Activated naive CD8-positive, alpha-beta T cell treated with anti-CD3 and anti-CD28 coated beads, Interleukin-2, amount 50 U/mL, for 24 hours (primary cell): ENCODE measurements around the gene CFAP70.
"Not testable (repeated sequence)": the region's sequence is repeated elsewhere in the genome, so short reads cannot be mapped to it uniquely, and the experiment has no call there.

Experiments
- ATAC-seq: fragments of 150-1000 bp; cut with Tn5 transposase; one replicate; pipeline ENCODE4 v1.10.0; 2021
- DNase-seq: peaks from one replicate; pipeline ENCODE4 v3.0.0; 2021
- H3K27ac Mint-ChIP-seq: one replicate; pipeline ENCODE4 v1.8.0; 2021; ENCODE audit warnings: mild to moderate bottlenecking, mixed read lengths
- H3K27me3 Mint-ChIP-seq: one replicate; pipeline ENCODE4 v1.8.0; 2021; ENCODE audit warnings: mixed read lengths
- H3K36me3 Mint-ChIP-seq: one replicate; pipeline ENCODE4 v1.8.0; 2021; ENCODE audit warnings: low read depth, mixed read lengths
- H3K4me1 Mint-ChIP-seq: one replicate; pipeline ENCODE4 v1.8.0; 2021; ENCODE audit warnings: mixed read lengths
- H3K4me3 Mint-ChIP-seq: one replicate; pipeline ENCODE4 v1.8.0; 2021; ENCODE audit warnings: mild to moderate bottlenecking, moderate library complexity, mixed read lengths
- H3K9me3 Mint-ChIP-seq: one replicate; pipeline ENCODE4 v1.8.0; 2021; ENCODE audit warnings: mixed read lengths

CFAP70 gene

DNA sequence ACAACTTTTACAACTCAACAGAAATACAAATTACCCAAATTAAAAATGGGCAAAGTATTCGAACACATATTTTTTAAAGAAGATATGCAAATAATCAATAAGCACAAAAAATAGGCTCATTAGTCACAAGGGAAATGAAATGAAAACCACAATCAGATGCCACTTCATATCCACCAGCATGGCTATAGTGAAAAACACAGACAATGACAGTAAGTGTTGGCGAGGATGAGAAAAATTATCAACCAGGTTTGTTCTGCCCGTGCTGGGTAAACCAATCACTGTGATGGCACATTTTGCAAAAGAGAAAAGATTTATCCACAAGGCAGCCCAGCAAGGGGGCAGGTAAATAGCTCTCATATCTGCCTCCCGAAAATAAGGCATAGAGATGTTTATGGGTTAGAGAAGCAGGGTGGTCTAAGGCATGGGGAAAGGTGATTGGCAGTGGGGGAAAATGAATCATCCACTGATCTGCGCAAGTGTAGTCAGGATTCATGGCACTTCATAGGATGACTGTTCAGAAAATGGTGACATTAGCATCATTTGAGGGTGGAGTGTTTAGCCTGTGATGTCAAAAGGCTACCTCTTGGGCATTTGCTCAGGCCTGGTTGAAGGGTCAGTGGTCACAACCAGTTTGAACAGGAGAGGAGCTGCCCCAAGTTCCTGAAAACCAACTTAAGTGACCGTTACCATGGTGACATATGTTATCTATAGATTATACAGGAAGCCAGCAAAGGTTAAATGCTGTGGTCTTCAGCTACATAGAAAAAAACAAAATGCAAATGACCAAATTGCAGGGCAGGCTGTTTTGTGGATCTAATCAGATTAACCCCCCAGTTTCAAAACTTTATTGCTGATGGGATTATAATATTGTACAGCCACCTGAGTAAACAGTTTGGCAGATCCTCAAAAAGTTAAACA lies 8.0 kb upstream of the CFAP70 start:
- Mint-ChIP-seq H3K36me3 (peaks cover 55% of the 10 kb centered on the region), H3K27ac (peak overlapping the region; percentile 73), H3K4me3 (no peak overlapping the region), H3K27me3 (no peaks in the 10 kb centered on the region), H3K9me3 (no peaks in the 10 kb centered on the region), H3K4me1 (peaks cover 13% of the 10 kb centered on the region)
- DNase-seq (no peak), ATAC-seq (peak; percentile 57)

DNA sequence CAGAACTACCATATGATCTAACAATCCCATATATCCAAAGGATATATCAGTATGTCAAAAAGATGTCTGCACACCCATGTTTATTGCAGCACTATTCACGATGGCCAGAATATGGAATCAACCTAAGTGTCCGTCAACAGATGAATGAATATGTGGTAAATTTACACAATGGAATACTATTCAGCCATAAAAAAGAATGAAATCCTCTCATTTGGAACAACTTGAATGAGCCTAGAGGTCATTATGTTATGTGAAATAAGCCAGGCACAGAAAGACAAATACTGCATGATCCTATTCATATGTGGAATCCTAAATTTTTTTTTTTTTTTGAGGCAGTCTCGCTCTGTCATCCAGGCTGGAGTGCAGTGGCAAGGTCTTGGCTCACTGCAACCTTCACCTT lies 6.3 kb upstream of the CFAP70 start:
- H3K4me1 Mint-ChIP-seq: peaks cover 13% of the 10 kb centered on the region
- no peak overlapping the region for H3K27ac Mint-ChIP-seq
- peaks cover 46% of the 10 kb centered on the region for H3K36me3 Mint-ChIP-seq
- H3K4me3 Mint-ChIP-seq: no peak overlapping the region
- H3K9me3 Mint-ChIP-seq: no peaks in the 10 kb centered on the region
- ATAC-seq (no peak), DNase-seq (no peak)
- H3K27me3 Mint-ChIP-seq: no peaks in the 10 kb centered on the region

DNA sequence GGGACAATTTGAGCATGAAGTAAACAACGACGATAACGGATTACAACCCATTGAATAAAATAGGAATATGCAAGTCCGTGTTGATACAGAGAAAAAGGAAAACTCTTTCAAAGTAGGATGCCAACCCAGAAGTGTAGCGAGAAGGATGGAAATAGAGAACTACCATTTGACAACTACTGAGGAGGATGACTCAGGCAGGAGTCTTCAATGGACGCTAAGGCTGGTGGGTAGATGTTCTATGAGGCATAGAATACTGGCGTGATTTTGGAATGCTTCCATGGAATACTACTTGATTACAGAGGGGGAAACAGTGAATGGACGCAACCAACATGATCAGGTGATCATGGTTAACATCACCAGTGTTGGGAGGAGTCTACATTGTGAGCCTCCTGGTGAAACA lies 828 bp upstream of the CFAP70 start:
- Mint-ChIP-seq H3K27me3 (no peaks in the 10 kb centered on the region), H3K4me3 (no peak overlapping the region), H3K27ac (no peak overlapping the region), H3K9me3 (no peaks in the 10 kb centered on the region), H3K36me3 (peaks cover 4% of the 10 kb centered on the region), H3K4me1 (peaks cover 13% of the 10 kb centered on the region)
- ATAC-seq: no peak
- no peak for DNase-seq

DNA sequence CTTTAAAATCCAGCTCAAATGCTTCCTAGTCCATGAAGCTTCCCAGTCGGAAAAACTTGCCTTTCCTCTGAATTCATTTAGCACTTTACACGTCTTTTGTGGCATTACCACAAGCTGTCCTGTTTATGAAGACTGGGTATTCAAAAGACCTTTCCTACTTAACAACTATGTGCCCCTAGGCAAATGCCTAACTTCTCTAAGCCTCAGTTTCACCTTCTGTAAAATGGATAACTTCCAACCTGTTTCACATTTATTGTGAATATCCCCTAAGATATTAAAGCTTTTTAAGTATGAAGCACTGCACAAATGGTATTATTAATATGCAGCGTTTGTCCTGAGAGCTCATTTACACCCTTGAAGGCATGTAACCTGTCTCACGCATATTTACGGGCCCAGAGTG lies 843 bp downstream of the CFAP70 start:
- H3K27ac Mint-ChIP-seq: peak overlapping the region; percentile 86
- no peaks in the 10 kb centered on the region for H3K9me3 Mint-ChIP-seq
- no peak for ATAC-seq
- H3K4me3 Mint-ChIP-seq: peak overlapping the region; percentile 93
- DNase-seq: no peak
- peaks cover 13% of the 10 kb centered on the region for H3K4me1 Mint-ChIP-seq
- H3K36me3 Mint-ChIP-seq: peaks cover 3% of the 10 kb centered on the region
- no peaks in the 10 kb centered on the region for H3K27me3 Mint-ChIP-seq

DNA sequence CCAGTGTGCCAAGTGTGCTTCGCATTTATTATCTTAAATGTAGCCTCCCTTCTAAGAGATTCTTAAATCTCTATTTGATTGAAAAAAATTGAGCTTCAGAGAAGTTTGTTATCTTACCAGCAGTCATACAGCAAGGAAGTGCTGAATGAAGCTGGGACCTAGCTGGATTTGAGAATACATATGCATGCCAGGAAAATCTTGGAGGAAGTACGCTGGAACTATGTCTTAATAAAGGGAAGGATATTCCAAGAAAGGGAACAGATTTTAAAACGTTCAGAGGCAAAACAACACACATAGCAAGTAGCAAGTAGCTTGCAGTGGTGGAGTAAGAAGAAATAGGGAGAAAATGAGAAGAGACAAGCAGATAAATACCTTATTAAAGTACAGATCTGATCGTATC lies 1.5 kb downstream of the CFAP70 start:
- Mint-ChIP-seq H3K27ac (no peak overlapping the region), H3K4me3 (peak overlapping the region; percentile 93), H3K4me1 (peaks cover 13% of the 10 kb centered on the region), H3K36me3 (no peaks in the 10 kb centered on the region), H3K27me3 (no peaks in the 10 kb centered on the region), H3K9me3 (no peaks in the 10 kb centered on the region)
- no peak for ATAC-seq
- no peak for DNase-seq

DNA sequence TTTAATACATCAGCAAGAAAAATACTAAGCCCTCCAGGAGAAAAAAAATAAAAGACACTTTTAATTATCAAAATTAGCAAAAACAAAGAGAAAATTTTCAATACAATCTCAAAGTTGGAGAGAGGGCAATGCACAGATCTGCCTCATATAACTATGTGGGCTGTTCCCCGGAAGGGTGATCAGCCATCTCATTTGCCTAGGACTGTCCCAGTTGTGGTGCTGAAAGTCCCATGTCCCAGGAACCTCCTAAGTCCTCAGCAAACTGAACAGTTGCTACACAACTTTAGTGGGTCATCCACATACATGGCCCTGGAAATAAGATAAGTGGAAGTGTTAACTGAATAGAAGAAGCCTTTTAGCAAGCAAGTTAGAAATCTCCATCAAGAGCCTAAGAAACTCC lies 14.4 kb downstream of the CFAP70 start:
- H3K4me1 Mint-ChIP-seq: no peaks in the 10 kb centered on the region
- no peak overlapping the region for H3K27ac Mint-ChIP-seq
- no peak overlapping the region for H3K4me3 Mint-ChIP-seq
- H3K27me3 Mint-ChIP-seq: no peaks in the 10 kb centered on the region
- no peak for ATAC-seq
- no peak for DNase-seq
- H3K36me3 Mint-ChIP-seq: no peaks in the 10 kb centered on the region
- no peaks in the 10 kb centered on the region for H3K9me3 Mint-ChIP-seq

DNA sequence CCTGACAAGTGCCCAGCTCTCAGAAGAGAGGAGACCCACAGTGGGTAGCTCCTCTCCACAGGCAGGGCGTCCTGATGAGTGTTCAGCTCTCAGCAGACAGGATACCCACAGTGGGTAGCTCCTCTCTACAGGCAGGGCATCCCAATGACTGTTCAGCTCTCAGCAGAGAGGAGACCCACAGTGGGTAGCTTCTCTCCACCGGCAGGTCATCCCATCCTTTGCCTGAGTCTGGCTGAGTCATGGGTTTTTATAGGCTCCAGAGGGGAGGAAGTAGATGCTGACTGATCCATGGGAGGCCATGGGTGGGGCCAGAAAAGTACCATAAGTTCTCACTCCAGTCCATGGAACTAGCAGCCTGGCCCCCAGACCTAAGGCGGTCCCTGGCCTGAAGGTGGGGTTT lies 18.5 kb downstream of the CFAP70 start:
- no peaks in the 10 kb centered on the region for H3K27me3 Mint-ChIP-seq
- H3K4me1 Mint-ChIP-seq: no peaks in the 10 kb centered on the region
- ATAC-seq (no peak), DNase-seq (no peak)
- H3K9me3 Mint-ChIP-seq: no peaks in the 10 kb centered on the region
- H3K27ac Mint-ChIP-seq: no peak overlapping the region
- H3K36me3 Mint-ChIP-seq: no peaks in the 10 kb centered on the region
- H3K4me3 Mint-ChIP-seq: no peak overlapping the region

DNA sequence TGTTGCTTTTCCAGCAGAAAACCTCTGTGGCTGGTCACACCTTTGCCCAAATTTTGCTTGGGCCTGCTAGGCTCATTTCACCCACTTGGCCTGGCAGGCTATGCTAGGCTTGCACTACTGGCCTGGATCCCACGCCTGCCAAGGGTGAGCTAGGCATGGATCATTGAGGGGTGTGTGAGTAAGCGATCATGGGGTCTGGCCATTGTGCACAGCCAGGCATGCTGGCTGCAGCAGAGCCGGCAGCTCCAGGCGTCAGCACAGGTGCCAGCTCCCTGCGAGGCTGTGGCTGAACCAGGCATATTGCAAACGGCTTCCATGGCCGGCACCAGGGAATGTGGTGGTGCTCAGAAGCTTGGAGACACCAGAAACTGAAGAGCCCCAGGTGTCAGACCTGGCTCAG lies 19.2 kb downstream of the CFAP70 start:
- Mint-ChIP-seq H3K27ac (no peak overlapping the region), H3K4me3 (no peak overlapping the region), H3K9me3 (no peaks in the 10 kb centered on the region), H3K27me3 (no peaks in the 10 kb centered on the region), H3K4me1 (no peaks in the 10 kb centered on the region), H3K36me3 (no peaks in the 10 kb centered on the region)
- DNase-seq (no peak), ATAC-seq (no peak)

DNA sequence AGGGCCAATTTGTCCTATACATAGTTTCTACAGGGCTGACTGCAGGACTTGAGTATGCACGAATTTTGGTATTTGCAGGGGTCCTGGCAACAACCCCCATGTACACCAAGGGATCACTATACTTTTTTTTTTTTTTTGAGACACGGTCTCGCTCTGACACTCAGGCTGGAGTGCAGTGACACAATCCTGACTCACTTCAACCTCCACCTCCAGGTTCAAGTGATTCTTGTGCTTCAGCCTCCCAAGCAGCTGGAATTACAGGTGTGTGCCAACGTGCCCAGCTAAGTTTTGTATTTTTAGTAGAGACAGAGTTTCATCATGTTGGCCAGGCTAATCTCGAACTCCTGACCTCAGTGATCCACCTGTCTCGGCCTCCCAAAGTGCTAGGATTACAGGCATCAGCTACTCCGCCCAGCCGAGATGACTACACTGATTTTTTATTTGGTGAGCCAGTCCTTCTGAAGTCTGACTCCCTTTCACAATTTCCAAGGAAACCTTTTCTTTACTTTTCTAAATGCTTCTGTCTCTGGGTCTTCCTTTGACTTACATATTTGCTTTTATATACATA lies 19.8 kb downstream of the CFAP70 start:
- Mint-ChIP-seq H3K36me3 (no peaks in the 10 kb centered on the region), H3K27ac (no peak overlapping the region), H3K27me3 (no peaks in the 10 kb centered on the region), H3K9me3 (no peaks in the 10 kb centered on the region), H3K4me3 (no peak overlapping the region), H3K4me1 (no peaks in the 10 kb centered on the region)
- DNase-seq: no peak
- ATAC-seq: no peak

DNA sequence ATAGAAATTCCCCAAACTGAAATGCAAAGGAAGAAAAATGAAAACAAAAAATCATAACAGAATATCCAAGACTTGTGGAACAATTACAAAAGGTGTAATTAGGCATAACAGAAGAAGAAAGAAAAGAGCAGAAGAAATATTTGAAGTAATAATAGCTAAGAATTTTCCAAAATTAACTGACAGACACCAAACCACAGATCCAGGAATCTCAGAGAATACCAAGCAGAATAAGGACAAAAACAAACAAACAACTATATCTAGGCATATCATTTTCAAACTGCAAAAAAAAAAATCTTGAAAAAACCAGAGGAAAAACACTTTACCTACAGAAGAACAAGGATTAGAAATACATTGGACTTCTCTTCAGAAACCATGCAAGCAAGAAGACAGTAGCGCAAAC lies 25.5 kb downstream of the CFAP70 start:
- Mint-ChIP-seq H3K36me3 (no peaks in the 10 kb centered on the region), H3K9me3 (no peaks in the 10 kb centered on the region), H3K4me1 (no peaks in the 10 kb centered on the region), H3K27ac (no peak overlapping the region), H3K4me3 (no peak overlapping the region), H3K27me3 (no peaks in the 10 kb centered on the region)
- no peak for ATAC-seq
- no peak for DNase-seq

DNA sequence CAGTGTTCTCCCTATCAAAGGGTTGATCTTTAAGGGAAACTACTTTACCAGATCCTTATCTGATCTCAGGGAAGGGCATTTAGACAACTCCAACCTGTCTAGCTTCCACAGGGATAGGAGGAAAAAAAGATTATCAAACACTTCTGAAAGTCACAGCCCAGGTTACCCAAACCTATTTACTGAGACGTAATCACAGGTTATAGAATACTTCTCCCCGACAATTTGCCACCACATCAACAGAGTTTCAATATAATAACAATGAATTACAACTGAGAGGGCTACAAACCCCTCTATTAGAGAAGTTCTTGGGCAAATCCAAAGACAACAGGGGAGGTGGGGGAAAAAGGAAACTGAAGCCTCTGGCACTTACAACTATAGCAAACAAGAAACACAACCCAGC lies 26.3 kb downstream of the CFAP70 start:
- ATAC-seq (no peak), DNase-seq (no peak)
- H3K4me3 Mint-ChIP-seq: no peak overlapping the region
- H3K36me3 Mint-ChIP-seq: no peaks in the 10 kb centered on the region
- no peaks in the 10 kb centered on the region for H3K4me1 Mint-ChIP-seq
- no peaks in the 10 kb centered on the region for H3K9me3 Mint-ChIP-seq
- no peaks in the 10 kb centered on the region for H3K27me3 Mint-ChIP-seq
- no peak overlapping the region for H3K27ac Mint-ChIP-seq

DNA sequence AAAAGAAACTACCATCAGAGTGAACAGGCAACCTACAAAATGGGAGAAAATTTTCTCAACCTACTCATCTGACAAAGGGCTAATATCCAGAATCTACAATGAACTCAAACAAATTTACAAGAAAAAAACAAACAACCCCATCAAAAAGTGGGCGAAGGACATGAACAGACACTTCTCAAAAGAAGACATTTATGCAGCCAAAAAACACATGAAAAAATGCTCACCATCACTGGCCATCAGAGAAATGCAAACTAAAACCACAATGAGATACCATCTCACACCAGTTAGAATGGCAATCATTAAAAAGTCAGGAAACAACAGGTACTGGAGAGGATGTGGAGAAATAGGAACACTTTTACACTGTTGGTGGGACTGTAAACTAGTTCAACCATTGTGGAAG lies 30.1 kb downstream of the CFAP70 start:
- H3K27ac Mint-ChIP-seq, H3K27me3 Mint-ChIP-seq, DNase-seq, H3K4me1 Mint-ChIP-seq, H3K36me3 Mint-ChIP-seq, ATAC-seq, H3K4me3 Mint-ChIP-seq, H3K9me3 Mint-ChIP-seq: not testable (repeated sequence)

DNA sequence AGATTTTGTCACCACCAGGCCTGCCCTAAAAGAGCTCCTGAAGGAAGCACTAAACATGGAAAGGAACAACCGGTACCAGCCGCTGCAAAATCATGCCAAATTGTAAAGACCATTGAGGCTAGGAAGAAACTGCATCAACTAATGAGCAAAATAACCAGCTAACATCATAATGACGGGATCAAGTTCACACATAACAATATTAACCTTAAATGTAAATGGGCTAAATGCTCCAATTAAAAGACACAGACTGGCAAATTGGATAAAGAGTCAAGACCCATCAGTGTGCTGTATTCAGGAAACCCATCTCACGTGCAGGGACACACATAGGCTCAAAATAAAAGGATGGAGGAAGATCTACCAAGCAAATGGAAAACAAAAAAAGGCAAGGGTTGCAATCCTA lies 33.4 kb downstream of the CFAP70 start:
- not testable (repeated sequence) for H3K4me3 Mint-ChIP-seq, H3K36me3 Mint-ChIP-seq, H3K9me3 Mint-ChIP-seq, DNase-seq, H3K27me3 Mint-ChIP-seq, H3K27ac Mint-ChIP-seq, ATAC-seq, H3K4me1 Mint-ChIP-seq

DNA sequence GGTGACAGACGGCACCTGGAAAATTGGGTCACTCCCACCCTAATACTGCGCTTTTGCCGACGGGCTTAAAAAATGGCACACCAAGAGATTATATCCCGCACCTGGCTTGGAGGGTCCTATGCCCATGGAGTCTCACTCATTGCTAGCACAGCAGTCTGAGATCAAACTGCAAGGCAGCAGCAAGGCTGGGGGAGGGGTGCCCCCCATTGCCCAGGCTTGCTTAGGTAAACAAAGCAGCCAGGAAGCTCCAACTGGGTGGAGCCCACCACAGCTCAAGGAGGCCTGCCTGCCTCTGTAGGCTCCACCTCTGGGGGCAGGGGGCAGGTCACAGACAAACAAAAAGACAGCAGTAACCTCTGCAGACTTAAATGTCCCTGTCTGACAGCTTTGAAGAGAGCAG lies 35.1 kb downstream of the CFAP70 start:
- not testable (repeated sequence) for H3K4me1 Mint-ChIP-seq, H3K9me3 Mint-ChIP-seq, DNase-seq, H3K27me3 Mint-ChIP-seq, H3K4me3 Mint-ChIP-seq, H3K27ac Mint-ChIP-seq, ATAC-seq, H3K36me3 Mint-ChIP-seq

DNA sequence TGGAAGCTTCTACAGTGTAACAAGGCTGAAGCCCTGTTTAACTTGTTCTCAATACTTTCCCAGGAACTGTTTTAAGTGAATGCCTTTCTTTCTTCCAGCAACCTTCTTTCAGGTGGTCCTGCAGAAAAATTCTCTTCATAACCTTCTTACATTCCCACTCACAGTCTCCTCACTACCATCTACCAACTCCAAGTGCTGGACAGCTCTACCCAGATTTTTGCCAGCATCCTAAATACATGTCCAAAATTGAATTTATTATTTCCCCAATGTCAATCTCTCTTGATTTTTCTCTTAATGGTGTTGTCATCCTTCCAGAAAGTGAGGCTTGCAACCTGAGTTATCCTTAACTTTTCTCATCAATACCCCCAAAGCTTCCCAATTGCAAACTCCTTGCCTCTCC lies 48.2 kb downstream of the CFAP70 start:
- peaks cover 19% of the 10 kb centered on the region for H3K9me3 Mint-ChIP-seq
- H3K27ac Mint-ChIP-seq: no peak overlapping the region
- H3K4me3 Mint-ChIP-seq: no peak overlapping the region
- peaks cover 12% of the 10 kb centered on the region for H3K36me3 Mint-ChIP-seq
- H3K4me1 Mint-ChIP-seq: no peaks in the 10 kb centered on the region
- ATAC-seq (no peak), DNase-seq (no peak)
- no peaks in the 10 kb centered on the region for H3K27me3 Mint-ChIP-seq
